H1 (cell line): ENCODE results near the gene PPFIBP2. TPM values are rescaled to one million over a fixed set of nuclear protein-coding genes. Genes with fewer than 3 reads are reported as not detected.

Source experiments
- BRCA1 ChIP-seq: IDR thresholded peaks from 2 replicates; pipeline ENCODE4 v1.6.1; 2012; ENCODE audit warnings: low read depth, low read length, improper control_type of control experiment
- CREB1 ChIP-seq: IDR thresholded peaks from 2 replicates; pipeline ENCODE4 v1.6.1; 2012; ENCODE audit warnings: inconsistent platforms
- E2F6 ChIP-seq: IDR thresholded peaks from 2 replicates; pipeline ENCODE4 v1.6.1; 2012; ENCODE audit warnings: inconsistent platforms
- polyA plus RNA-seq, 7 experiments: library from polyadenylated mRNA; depleted of rRNA in 3 of 7; stranded (reverse) in 5 of 7; unstranded in 2 of 7; fragments of >200 nt in 5 of 7; fragments of 200-250 nt in 2 of 7; gene quantifications; 1 replicate in 5 of 7; 2 replicates in 1 of 7; 4 replicates in 1 of 7; pipeline versions ENCODE4 v1.2.1 to v1.2.3, GENCODE V29; 2011 to 2013; ENCODE audit warnings: missing spikeins in 2 of 7, mixed read lengths in 2 of 7
- total RNA-seq: library from RNA; stranded (reverse); fragmentation: NEBNext Ultra II Directional; extraction: Animal tissue kit (Norgen Biotek cat#: 25700); gene quantifications from 2 replicates; pipeline ENCODE4 v1.2.1, GENCODE V29; 2021

Gene PPFIBP2
- total and polyA plus RNA-seq, 2 of the 8 experiments (the other 6 are each of a cell fraction or from before 2014, with no cell fraction given): 5.5 to 9.8 TPM

GRCh38 chr11:7611411-7611810, 97.6 kb downstream of the PPFIBP2 start (continued):
- TF ChIP-seq E2F6: no peak
- TF ChIP-seq CREB1: no peak
- no peak for TF ChIP-seq BRCA1
